ENCODE measurements around the gene ARSJ.

The ARSJ gene

GRCh38 chr4:113882668-113883067, 96.8 kb downstream of the ARSJ start:
- H3K4me1 ChIP-seq (ENCODE audit: control insufficient read depth, insufficient read depth, low read length, poor library complexity, severe bottlenecking) = no peaks in the 10 kb centered on the region

GRCh38 chr4:113881256-113881655, 98.2 kb downstream of the ARSJ start:
- no peaks in the 10 kb centered on the region for H3K27me3 ChIP-seq (replicated peaks; ENCODE audit: control insufficient read depth, insufficient read depth, low read length, poor library complexity, severe bottlenecking)
- H3K4me1 ChIP-seq (ENCODE audit: control insufficient read depth, insufficient read depth, low read length, poor library complexity, severe bottlenecking) = no peaks in the 10 kb centered on the region
- DNase-seq = no peak
- no peak overlapping the region for H3K4me3 ChIP-seq (ENCODE audit: insufficient read depth, low read depth, low read length, poor library complexity, severe bottlenecking)
- no peaks in the 10 kb centered on the region for H3K36me3 ChIP-seq (ENCODE audit: control insufficient read depth, insufficient read depth, low read length)
- no peak overlapping the region for H3K27ac ChIP-seq (ENCODE audit: insufficient read depth, low read length, poor library complexity, severe bottlenecking)
- no peaks in the 10 kb centered on the region for H3K9me3 ChIP-seq (ENCODE audit: control insufficient read depth, low read length)

More at GRCh38 chr4:113882668-113883067, 96.8 kb downstream of the ARSJ start:
- DNase-seq = no peak
- no peaks in the 10 kb centered on the region for H3K27me3 ChIP-seq (replicated peaks; ENCODE audit: control insufficient read depth, insufficient read depth, low read length, poor library complexity, severe bottlenecking)
- no peak overlapping the region for H3K27ac ChIP-seq (ENCODE audit: insufficient read depth, low read length, poor library complexity, severe bottlenecking)
- H3K4me3 ChIP-seq (ENCODE audit: insufficient read depth, low read depth, low read length, poor library complexity, severe bottlenecking) = no peak overlapping the region
- H3K36me3 ChIP-seq (ENCODE audit: control insufficient read depth, insufficient read depth, low read length) = no peaks in the 10 kb centered on the region
- no peaks in the 10 kb centered on the region for H3K9me3 ChIP-seq (ENCODE audit: control insufficient read depth, low read length)

GRCh38 chr4:113880240-113881028, 99.0 kb downstream of the ARSJ start:
- H3K4me3 ChIP-seq (ENCODE audit: insufficient read depth, low read depth, low read length, poor library complexity, severe bottlenecking) = no peak overlapping the region
- no peaks in the 10 kb centered on the region for H3K4me1 ChIP-seq (ENCODE audit: control insufficient read depth, insufficient read depth, low read length, poor library complexity, severe bottlenecking)
- H3K36me3 ChIP-seq (ENCODE audit: control insufficient read depth, insufficient read depth, low read length) = no peaks in the 10 kb centered on the region
- H3K9me3 ChIP-seq (ENCODE audit: control insufficient read depth, low read length) = no peaks in the 10 kb centered on the region
- H3K27me3 ChIP-seq (replicated peaks; ENCODE audit: control insufficient read depth, insufficient read depth, low read length, poor library complexity, severe bottlenecking) = no peaks in the 10 kb centered on the region
- no peak for DNase-seq
- H3K27ac ChIP-seq (ENCODE audit: insufficient read depth, low read length, poor library complexity, severe bottlenecking) = no peak overlapping the region

GRCh38 chr4:113878668-113879067, 100.8 kb downstream of the ARSJ start:
- DNase-seq = no peak
- no peaks in the 10 kb centered on the region for H3K36me3 ChIP-seq (ENCODE audit: control insufficient read depth, insufficient read depth, low read length)

GRCh38 chr4:113874480-113874879, 105.0 kb downstream of the ARSJ start:
- no peaks in the 10 kb centered on the region for H3K4me1 ChIP-seq (ENCODE audit: control insufficient read depth, insufficient read depth, low read length, poor library complexity, severe bottlenecking)
- no peaks in the 10 kb centered on the region for H3K9me3 ChIP-seq (ENCODE audit: control insufficient read depth, low read length)
- no peak overlapping the region for H3K4me3 ChIP-seq (ENCODE audit: insufficient read depth, low read depth, low read length, poor library complexity, severe bottlenecking)
- H3K36me3 ChIP-seq (ENCODE audit: control insufficient read depth, insufficient read depth, low read length) = no peaks in the 10 kb centered on the region
- H3K27ac ChIP-seq (ENCODE audit: insufficient read depth, low read length, poor library complexity, severe bottlenecking) = no peak overlapping the region
- H3K27me3 ChIP-seq (replicated peaks; ENCODE audit: control insufficient read depth, insufficient read depth, low read length, poor library complexity, severe bottlenecking) = no peaks in the 10 kb centered on the region
- DNase-seq = no peak

More at GRCh38 chr4:113878668-113879067, 100.8 kb downstream of the ARSJ start:
- Histone ChIP-seq H3K27me3 (replicated peaks; ENCODE audit: control insufficient read depth, insufficient read depth, low read length, poor library complexity, severe bottlenecking) (no peaks in the 10 kb centered on the region), H3K9me3 (ENCODE audit: control insufficient read depth, low read length) (no peaks in the 10 kb centered on the region), H3K4me3 (ENCODE audit: insufficient read depth, low read depth, low read length, poor library complexity, severe bottlenecking) (no peak overlapping the region), H3K27ac (ENCODE audit: insufficient read depth, low read length, poor library complexity, severe bottlenecking) (no peak overlapping the region), H3K4me1 (ENCODE audit: control insufficient read depth, insufficient read depth, low read length, poor library complexity, severe bottlenecking) (no peaks in the 10 kb centered on the region)

GRCh38 chr4:113873508-113873907, 105.9 kb downstream of the ARSJ start:
- no peaks in the 10 kb centered on the region for H3K9me3 ChIP-seq (ENCODE audit: control insufficient read depth, low read length)
- no peak overlapping the region for H3K4me3 ChIP-seq (ENCODE audit: insufficient read depth, low read depth, low read length, poor library complexity, severe bottlenecking)
- no peaks in the 10 kb centered on the region for H3K27me3 ChIP-seq (replicated peaks; ENCODE audit: control insufficient read depth, insufficient read depth, low read length, poor library complexity, severe bottlenecking)
- no peaks in the 10 kb centered on the region for H3K36me3 ChIP-seq (ENCODE audit: control insufficient read depth, insufficient read depth, low read length)
- H3K27ac ChIP-seq (ENCODE audit: insufficient read depth, low read length, poor library complexity, severe bottlenecking) = no peak overlapping the region
- no peak for DNase-seq
- H3K4me1 ChIP-seq (ENCODE audit: control insufficient read depth, insufficient read depth, low read length, poor library complexity, severe bottlenecking) = no peaks in the 10 kb centered on the region

- no peaks in the 10 kb centered on the region for H3K27me3 ChIP-seq (replicated peaks; ENCODE audit: control insufficient read depth, insufficient read depth, low read length, poor library complexity, severe bottlenecking)
- H3K27ac ChIP-seq (ENCODE audit: insufficient read depth, low read length, poor library complexity, severe bottlenecking) = no peak overlapping the region
- no peaks in the 10 kb centered on the region for H3K36me3 ChIP-seq (ENCODE audit: control insufficient read depth, insufficient read depth, low read length)
- no peak for DNase-seq
- no peaks in the 10 kb centered on the region for H3K4me1 ChIP-seq (ENCODE audit: control insufficient read depth, insufficient read depth, low read length, poor library complexity, severe bottlenecking)
- no peak overlapping the region for H3K4me3 ChIP-seq (ENCODE audit: insufficient read depth, low read depth, low read length, poor library complexity, severe bottlenecking)
- no peaks in the 10 kb centered on the region for H3K9me3 ChIP-seq (ENCODE audit: control insufficient read depth, low read length)
Observed at GRCh38 chr4:113872426-113873260, 106.8 kb downstream of the ARSJ start.

- no peaks in the 10 kb centered on the region for H3K4me1 ChIP-seq (ENCODE audit: control insufficient read depth, insufficient read depth, low read length, poor library complexity, severe bottlenecking)
- no peak overlapping the region for H3K27ac ChIP-seq (ENCODE audit: insufficient read depth, low read length, poor library complexity, severe bottlenecking)
- H3K36me3 ChIP-seq (ENCODE audit: control insufficient read depth, insufficient read depth, low read length) = no peaks in the 10 kb centered on the region
- no peak for DNase-seq
- H3K4me3 ChIP-seq (ENCODE audit: insufficient read depth, low read depth, low read length, poor library complexity, severe bottlenecking) = no peak overlapping the region
- no peaks in the 10 kb centered on the region for H3K27me3 ChIP-seq (replicated peaks; ENCODE audit: control insufficient read depth, insufficient read depth, low read length, poor library complexity, severe bottlenecking)
- H3K9me3 ChIP-seq (ENCODE audit: control insufficient read depth, low read length) = no peaks in the 10 kb centered on the region
Observed at GRCh38 chr4:113871080-113871479, 108.4 kb downstream of the ARSJ start.

- no peak overlapping the region for H3K27ac ChIP-seq (ENCODE audit: insufficient read depth, low read length, poor library complexity, severe bottlenecking)
- no peaks in the 10 kb centered on the region for H3K9me3 ChIP-seq (ENCODE audit: control insufficient read depth, low read length)
- DNase-seq = no peak
Observed at GRCh38 chr4:113869743-113870375, 109.6 kb downstream of the ARSJ start.

GRCh38 chr4:113866611-113867010, 112.8 kb downstream of the ARSJ start:
- Histone ChIP-seq H3K4me3 (ENCODE audit: insufficient read depth, low read depth, low read length, poor library complexity, severe bottlenecking) (no peak overlapping the region), H3K4me1 (ENCODE audit: control insufficient read depth, insufficient read depth, low read length, poor library complexity, severe bottlenecking) (no peaks in the 10 kb centered on the region), H3K27ac (ENCODE audit: insufficient read depth, low read length, poor library complexity, severe bottlenecking) (no peak overlapping the region), H3K36me3 (ENCODE audit: control insufficient read depth, insufficient read depth, low read length) (no peaks in the 10 kb centered on the region), H3K27me3 (replicated peaks; ENCODE audit: control insufficient read depth, insufficient read depth, low read length, poor library complexity, severe bottlenecking) (no peaks in the 10 kb centered on the region), H3K9me3 (ENCODE audit: control insufficient read depth, low read length) (no peaks in the 10 kb centered on the region)
- no peak for DNase-seq

More at GRCh38 chr4:113869743-113870375, 109.6 kb downstream of the ARSJ start:
- H3K4me3 ChIP-seq (ENCODE audit: insufficient read depth, low read depth, low read length, poor library complexity, severe bottlenecking) = no peak overlapping the region
- H3K36me3 ChIP-seq (ENCODE audit: control insufficient read depth, insufficient read depth, low read length) = no peaks in the 10 kb centered on the region
- no peaks in the 10 kb centered on the region for H3K27me3 ChIP-seq (replicated peaks; ENCODE audit: control insufficient read depth, insufficient read depth, low read length, poor library complexity, severe bottlenecking)
- no peaks in the 10 kb centered on the region for H3K4me1 ChIP-seq (ENCODE audit: control insufficient read depth, insufficient read depth, low read length, poor library complexity, severe bottlenecking)
